Left lung (tissue), 10 donors: ENCODE data around the gene MTNR1A. TPM values are rescaled to one million over a fixed set of nuclear protein-coding genes. Genes with fewer than 3 reads are reported as not detected.

Experiments
- ATAC-seq: fragments of 200-7000 bp; cut with Tn5 transposase; one replicate; pipeline ENCODE4 v1.9.1; 2020; ENCODE audit warnings: moderate library complexity
- DNase-seq, 4 donors: peaks; one replicate each; pipeline ENCODE4 v3.0.0-alpha.2; 2013 to 2020
- H3K27ac ChIP-seq, 2 donors: fragments of 200-600 bp; sonication (generic) in 1 of 2; one replicate each; pipeline versions ENCODE4 v1.5.0 to v1.8.0; 2020 to 2021
- H3K27me3 ChIP-seq, 2 donors: fragments of 200-600 bp; sonication (generic) in 1 of 2; one replicate each; pipeline versions ENCODE4 v1.5.0 to v1.8.0; 2020 to 2021
- H3K36me3 ChIP-seq, 2 donors: fragments of 200-600 bp; sonication (generic) in 1 of 2; one replicate each; pipeline versions ENCODE4 v1.5.0 to v1.8.0; 2020 to 2021
- H3K4me1 ChIP-seq, 2 donors: fragments of 200-600 bp; one replicate each; pipeline ENCODE4 v1.8.0; 2021
- H3K4me3 ChIP-seq, 2 donors: fragments of 200-600 bp; sonication (generic) in 1 of 2; one replicate each; pipeline versions ENCODE4 v1.5.0 to v1.8.0; 2020 to 2021; ENCODE audit warnings: mild to moderate bottlenecking in 1 of 2
- H3K9me3 ChIP-seq, 2 donors: fragments of 200-600 bp; sonication (generic) in 1 of 2; one replicate each; pipeline versions ENCODE4 v1.5.0 to v1.8.0; 2020 to 2021
- CTCF ChIP-seq, 2 donors: fragments of 200-600 bp; sonication (generic) in 1 of 2; IDR thresholded peaks; one replicate each; pipeline versions ENCODE4 v1.5.0 to v1.8.0; 2021; ENCODE audit warnings: antibody characterized with exemption in 2 of 2
- intact Hi-C, 2 donors: fragments of 100-400 bp; cut with DNase I; formaldehyde crosslinking; loops; one replicate each; pipeline versions ENCODE4 v1.11.2 to v1.14.2; 2022
- polyA plus RNA-seq, 6 donors: library from polyadenylated mRNA; unstranded; fragments of 120-200 nt; gene quantifications; one replicate each; pipeline ENCODE4 v1.2.1, GENCODE V29; 2013; ENCODE audit not compliant: insufficient read length in 6 of 6
- total RNA-seq, 2 donors: library from RNA; stranded (reverse); fragmentation: NEBNext Ultra II Directional; extraction: Animal tissue kit (Norgen Biotek cat#: 25700); gene quantifications; one replicate each; pipeline ENCODE4 v1.2.1, GENCODE V29; 2021
- donor health status: DM: no; HTN: yes; CAD: no.
- donor health status: DM: no; HTN: no; CAD: no.

The MTNR1A gene
- total and polyA plus RNA-seq, 8 donors = 0.17 TPM; not detected in 7

- no peak for DNase-seq
- peaks cover 0 to 64% of the 10 kb centered on the region in 2 donors for H3K36me3 ChIP-seq
- no peak for ATAC-seq
- no peak for TF ChIP-seq CTCF (IDR thresholded peaks at IDR 0.05)
- no peaks in the 10 kb centered on the region for H3K9me3 ChIP-seq
- H3K4me3 ChIP-seq = no peak overlapping the region
- H3K27me3 ChIP-seq = no peaks in the 10 kb centered on the region
- H3K4me1 ChIP-seq = no peaks in the 10 kb centered on the region
- H3K27ac ChIP-seq = no peak overlapping the region
- intact Hi-C loops = no loop called here
Measured at GRCh38 chr4:186598686-186599085, 43.3 kb upstream of the MTNR1A start.

DNA sequence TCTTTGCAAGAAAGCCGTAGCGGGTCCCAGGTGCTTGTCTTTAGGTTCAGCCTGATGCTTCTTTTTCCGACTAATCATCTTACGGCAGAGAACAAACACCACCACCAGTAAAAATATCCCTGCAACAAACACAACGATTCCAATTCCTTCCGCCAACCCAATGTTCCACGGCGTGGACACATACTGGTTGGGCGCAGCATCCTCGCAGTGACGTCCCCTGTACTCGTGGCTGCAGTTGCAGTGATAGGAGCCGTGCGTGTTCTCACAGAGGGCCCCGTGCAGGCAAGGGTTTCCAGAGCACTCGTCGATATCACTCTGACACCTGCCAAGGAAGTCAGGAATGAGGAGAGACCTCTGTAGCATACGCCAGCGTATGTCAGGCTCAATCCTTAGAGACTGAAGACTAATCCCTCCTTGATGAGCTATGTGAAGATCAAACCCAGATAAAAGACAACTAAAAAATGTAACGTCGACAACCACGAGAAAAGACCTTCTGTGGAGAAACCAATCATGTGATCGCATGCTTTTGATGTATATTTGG is 41.6 kb upstream of the MTNR1A start:
- Histone ChIP-seq H3K4me3 (no peak overlapping the region), H3K4me1 (no peaks in the 10 kb centered on the region), H3K9me3 (no peaks in the 10 kb centered on the region), H3K27me3 (no peaks in the 10 kb centered on the region), H3K36me3 (peaks cover 0 to 54% of the 10 kb centered on the region in 2 donors), H3K27ac (no peak overlapping the region)
- intact Hi-C loops = no loop called here
- DNase-seq (no peak), ATAC-seq (no peak)
- TF ChIP-seq CTCF (IDR thresholded peaks at IDR 0.05) = no peak

GRCh38 chr4:186596346-186596745 is 41.0 kb upstream of the MTNR1A start:
- H3K4me1 ChIP-seq = no peaks in the 10 kb centered on the region
- H3K36me3 ChIP-seq = peaks cover 0 to 54% of the 10 kb centered on the region in 2 donors
- no peaks in the 10 kb centered on the region for H3K27me3 ChIP-seq
- H3K27ac ChIP-seq = no peak overlapping the region
- no peak for ATAC-seq
- intact Hi-C loops = no loop called here
- H3K9me3 ChIP-seq = no peaks in the 10 kb centered on the region
- no peak for DNase-seq
- TF ChIP-seq CTCF (IDR thresholded peaks at IDR 0.05) = no peak
- H3K4me3 ChIP-seq = no peak overlapping the region

DNA sequence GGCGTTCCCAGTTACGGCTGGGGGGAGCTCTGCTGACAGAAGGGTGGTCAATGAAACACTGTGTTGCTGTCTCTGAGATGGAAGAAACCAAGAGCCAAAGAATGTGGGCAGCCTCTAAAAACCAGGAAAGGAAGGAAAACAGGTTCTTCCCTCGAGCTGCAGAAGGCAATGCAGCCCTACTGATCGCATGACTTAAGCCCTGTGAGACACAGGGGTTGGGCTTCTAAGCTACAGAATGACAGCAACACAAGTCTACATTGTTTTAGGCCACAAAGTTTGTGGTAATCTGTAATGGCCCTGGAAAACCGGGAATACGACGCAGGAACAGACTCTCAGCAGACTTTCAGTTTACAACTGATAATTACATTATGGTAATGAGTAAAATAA is 38.2 kb upstream of the MTNR1A start:
- intact Hi-C loops = no loop called here
- Histone ChIP-seq H3K27ac (no peak overlapping the region), H3K36me3 (peaks cover 0 to 31% of the 10 kb centered on the region in 2 donors), H3K4me1 (no peaks in the 10 kb centered on the region), H3K4me3 (no peak overlapping the region), H3K9me3 (no peaks in the 10 kb centered on the region), H3K27me3 (no peaks in the 10 kb centered on the region)
- TF ChIP-seq CTCF (IDR thresholded peaks at IDR 0.05) = no peak
- ATAC-seq = no peak
- no peak for DNase-seq

- no peak overlapping the region for H3K4me3 ChIP-seq
- no peak for TF ChIP-seq CTCF (IDR thresholded peaks at IDR 0.05)
- H3K27me3 ChIP-seq = no peaks in the 10 kb centered on the region
- DNase-seq (no peak), ATAC-seq (no peak)
- intact Hi-C loops = no loop called here
- no peaks in the 10 kb centered on the region for H3K9me3 ChIP-seq
- H3K4me1 ChIP-seq = no peaks in the 10 kb centered on the region
- H3K36me3 ChIP-seq = peaks cover 0 to 33% of the 10 kb centered on the region in 2 donors
- no peak overlapping the region for H3K27ac ChIP-seq
Measured at GRCh38 chr4:186592966-186593586, 37.7 kb upstream of the MTNR1A start.
